ENCODE data around the gene UNC5C.

DNA sequence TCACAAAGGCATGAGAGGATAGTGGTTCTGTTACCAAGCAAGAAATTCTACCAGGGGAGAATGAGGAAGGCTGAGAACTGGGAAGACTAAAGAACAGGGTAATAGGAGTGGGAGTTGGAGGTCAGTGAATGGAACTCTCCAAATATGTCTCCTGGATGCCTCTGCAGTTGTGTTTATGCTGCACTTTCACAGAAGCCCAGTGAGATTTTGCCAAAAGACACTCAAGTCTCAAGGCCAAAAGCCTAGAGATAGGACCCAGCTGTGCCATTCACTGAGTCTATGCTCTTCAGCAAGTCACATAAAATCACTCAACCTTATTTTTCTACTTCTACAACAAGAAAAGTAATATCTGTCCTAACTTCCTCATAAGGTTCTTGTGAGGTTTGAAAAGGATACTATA, 285.4 kb downstream of the UNC5C start:
- TF ChIP-seq, protein P1, sequence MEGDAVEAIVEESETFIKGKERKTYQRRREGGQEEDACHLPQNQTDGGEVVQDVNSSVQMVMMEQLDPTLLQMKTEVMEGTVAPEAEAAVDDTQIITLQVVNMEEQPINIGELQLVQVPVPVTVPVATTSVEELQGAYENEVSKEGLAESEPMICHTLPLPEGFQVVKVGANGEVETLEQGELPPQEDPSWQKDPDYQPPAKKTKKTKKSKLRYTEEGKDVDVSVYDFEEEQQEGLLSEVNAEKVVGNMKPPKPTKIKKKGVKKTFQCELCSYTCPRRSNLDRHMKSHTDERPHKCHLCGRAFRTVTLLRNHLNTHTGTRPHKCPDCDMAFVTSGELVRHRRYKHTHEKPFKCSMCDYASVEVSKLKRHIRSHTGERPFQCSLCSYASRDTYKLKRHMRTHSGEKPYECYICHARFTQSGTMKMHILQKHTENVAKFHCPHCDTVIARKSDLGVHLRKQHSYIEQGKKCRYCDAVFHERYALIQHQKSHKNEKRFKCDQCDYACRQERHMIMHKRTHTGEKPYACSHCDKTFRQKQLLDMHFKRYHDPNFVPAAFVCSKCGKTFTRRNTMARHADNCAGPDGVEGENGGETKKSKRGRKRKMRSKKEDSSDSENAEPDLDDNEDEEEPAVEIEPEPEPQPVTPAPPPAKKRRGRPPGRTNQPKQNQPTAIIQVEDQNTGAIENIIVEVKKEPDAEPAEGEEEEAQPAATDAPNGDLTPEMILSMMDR (conservative IDR thresholded peaks at IDR 0.05; ENCODE audit: low read length) = no peak
- no peak for TF ChIP-seq EZH2phosphoT487 (IDR thresholded peaks at IDR 0.05; ENCODE audit: borderline replicate concordance, low read depth, low read length)
